Activated CD8-positive, alpha-beta memory T cell treated with anti-CD3 and anti-CD28 coated beads for 24 hours (primary cell): ENCODE data around the gene LIN52.

Experiments used
- DNase-seq: peaks from one replicate; pipeline ENCODE4 v3.0.0-alpha.2; 2020

Gene LIN52

DNA sequence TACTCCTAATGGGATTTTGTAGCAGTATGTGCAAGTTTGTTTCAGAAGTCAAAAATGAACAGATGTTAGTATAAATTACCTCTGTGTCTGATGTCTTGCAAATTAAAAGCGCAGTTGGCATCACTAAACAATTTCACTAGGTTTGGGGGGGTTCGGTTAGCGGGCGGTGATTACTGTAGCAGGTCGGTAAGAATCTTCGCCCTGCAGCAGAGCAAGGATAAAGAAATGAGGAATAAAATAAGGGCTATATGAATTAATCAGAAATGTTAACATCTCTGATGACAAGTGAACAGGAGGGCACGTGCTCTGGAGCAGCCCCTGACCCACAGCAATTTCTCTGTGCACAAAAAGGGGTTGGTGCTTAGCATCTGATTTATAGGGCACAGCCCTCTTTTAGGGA, 110.9 kb downstream of the LIN52 start:
- no peak for DNase-seq

DNA sequence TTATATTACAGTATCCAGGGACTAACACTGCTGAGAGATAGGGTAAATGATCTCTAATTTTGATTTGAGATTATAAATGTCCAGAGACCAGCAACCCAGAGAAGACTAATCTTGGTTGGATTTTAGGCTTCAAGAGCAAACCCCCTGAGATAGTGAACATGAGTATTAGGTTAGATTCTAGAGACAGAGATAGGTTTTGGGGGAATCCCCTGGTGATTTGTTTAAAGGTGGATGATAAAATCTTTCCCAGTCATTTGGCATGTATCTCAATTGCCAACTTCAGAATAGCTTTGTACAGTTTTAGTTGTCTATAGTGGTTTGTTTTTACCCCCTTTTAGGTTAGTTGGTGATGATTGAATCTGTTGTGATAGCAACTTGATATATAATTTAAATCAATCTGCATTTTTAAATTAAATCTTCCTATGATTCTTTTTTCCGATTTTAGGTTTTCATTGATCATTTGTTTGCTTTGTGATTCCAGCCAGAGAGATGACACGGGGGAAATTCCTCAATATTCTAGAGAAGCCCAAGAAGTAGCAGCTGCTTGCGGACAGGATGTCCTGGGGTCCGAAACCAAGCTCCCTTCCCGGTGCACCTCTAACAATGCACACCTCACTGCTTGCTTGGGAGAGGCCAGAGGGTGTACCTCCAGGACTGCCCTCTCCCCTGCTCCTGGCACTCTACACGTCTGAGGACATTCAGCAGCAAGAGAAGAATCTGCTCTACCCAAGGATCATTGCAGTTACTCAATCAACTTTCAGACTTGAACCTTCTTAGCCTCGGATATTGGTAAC, 113.9 kb downstream of the LIN52 start:
- no peak for DNase-seq

DNA sequence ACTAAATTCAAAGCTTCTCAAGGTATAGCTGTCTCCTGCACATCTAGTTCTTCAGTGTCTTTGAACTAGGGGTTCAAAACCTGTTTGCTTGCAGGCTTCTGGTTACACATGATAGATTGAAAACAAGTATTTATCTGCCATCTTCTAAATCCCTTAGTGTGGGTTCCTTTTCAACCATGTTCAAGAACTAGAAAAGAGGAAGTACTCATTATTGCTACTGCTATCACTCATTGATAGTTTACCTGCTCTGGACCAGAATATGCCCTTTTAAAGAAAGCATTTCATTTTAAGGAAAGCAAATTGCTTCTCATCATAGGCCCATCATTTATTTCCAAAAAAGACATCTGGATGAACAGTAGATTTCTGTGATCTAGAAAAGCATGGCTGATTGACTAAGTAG, 117.4 kb downstream of the LIN52 start:
- no peak for DNase-seq

DNA sequence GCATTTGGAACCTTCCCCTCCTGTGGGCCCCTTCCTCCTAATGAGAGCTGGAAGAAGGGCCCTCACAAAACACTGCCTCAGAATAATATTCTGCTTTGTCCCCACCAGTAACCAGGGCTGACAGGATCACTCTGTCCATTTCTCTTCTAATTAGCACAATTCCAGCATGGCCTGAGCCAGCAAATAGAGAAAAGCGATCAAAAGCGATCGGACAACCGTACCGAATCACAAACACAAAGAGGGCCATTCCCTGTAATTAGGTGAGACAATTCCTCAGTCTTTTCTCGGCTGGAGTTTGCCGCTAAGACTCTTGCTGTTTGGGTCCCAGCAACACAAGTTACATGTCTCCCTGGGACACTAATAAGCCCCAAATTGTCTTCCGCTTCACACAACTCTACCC, 118.9 kb downstream of the LIN52 start:
- no peak for DNase-seq

DNA sequence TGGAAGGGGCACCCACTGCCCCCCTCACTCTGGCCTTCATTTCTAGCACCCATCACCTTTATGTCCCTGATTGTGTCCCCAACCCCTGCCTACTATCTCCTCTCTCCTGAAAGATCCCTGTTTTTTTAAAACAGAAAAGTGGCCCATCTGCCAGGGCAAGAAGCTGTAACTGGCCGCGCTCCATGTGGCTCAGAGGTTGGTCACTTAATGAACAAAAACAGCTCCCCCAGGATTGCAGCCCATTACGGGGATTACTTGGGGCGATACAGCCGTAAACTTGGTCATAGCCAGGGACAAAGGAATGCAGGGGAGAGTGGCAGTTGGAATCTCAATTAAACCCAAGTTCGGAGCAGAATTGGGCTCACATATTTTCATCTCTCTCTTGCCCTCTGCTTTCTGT, 119.7 kb downstream of the LIN52 start:
- no peak for DNase-seq

DNA sequence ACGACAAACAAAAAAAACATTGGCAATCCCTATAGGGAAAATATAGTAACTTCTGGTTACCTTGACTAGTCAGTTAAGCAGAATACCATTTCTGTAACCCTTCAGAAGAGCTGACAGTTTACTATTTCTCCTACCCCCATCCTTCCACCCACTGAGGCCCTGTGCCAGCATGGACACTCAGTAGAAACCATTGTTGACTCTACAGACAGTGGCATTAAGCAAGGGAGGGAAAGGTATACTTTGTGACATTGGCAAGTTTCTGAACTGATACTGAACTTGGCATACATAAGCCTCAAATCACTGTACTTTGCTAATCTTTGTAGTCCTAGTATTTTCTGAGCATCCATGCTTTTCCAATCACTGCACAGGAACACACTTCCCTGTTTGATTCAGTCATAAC, 121.1 kb downstream of the LIN52 start:
- DNase-seq: no peak

DNA sequence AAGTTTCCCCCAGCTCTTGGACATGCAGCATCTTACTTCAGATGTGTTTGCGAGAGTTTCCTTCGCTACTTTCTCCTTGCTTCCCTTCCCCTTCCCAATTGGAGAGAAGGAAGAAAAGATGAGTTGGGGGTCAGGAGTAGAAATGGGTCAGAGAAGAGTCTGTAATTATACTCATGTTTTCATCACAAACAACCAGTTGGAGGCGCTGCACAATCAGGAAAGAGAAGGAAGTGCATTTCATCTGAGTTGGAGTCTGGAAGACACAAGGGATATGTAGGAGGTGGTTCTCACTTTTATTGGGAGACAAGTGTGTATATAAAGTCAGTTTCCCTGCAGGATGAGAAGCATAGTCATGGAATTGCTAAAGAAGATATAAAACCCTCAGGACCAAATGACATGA, 123.2 kb downstream of the LIN52 start:
- no peak for DNase-seq

DNA sequence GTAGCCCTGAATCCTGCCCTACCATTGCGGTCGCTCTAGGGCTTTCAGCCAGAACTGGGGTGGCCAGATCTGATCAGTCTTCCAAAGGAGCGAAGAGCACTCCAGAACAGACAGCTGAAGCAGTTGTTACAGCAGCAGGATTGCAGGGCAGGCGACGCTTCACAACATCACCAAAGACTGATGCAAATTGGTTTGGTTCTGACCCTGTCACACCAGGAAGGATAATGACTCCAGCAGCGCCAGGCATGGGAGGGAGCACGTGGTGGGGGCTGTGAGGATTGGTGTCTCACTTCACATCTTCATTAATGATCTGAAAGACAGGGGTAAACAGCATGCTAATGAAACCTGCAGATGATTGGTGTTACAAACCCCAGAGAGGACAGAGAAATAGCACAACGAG, 123.9 kb downstream of the LIN52 start:
- no peak for DNase-seq

DNA sequence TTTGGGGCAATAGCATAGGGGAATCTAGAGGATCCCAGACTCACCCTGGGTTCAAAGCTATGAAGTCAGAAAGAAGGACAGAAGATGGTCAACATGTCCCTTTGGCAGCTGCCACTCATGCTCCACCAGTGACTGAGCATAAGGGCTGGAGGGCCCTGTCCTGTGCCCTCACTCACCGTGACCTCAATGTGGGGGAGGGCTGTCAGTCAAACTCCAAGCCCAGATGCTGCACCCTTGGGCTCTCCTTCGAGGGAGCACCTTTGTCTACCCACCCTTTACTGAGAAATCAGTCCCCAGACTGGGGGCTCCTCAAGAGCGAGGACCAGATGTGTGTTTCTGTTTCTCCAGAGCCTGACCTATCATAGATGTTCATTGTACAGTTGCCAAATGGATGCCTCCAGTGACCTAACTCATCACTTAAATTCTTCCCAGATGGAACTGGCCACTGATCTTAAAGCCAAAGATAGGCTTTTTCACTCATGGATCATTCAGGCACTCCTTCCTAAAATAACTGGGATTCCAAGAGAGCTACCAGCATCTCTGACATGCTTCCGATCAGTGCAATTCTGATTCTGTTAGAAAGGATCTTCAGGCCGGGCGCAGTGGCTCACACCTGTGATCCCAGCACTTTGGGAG, 127.3 kb downstream of the LIN52 start:
- DNase-seq: no peak

DNA sequence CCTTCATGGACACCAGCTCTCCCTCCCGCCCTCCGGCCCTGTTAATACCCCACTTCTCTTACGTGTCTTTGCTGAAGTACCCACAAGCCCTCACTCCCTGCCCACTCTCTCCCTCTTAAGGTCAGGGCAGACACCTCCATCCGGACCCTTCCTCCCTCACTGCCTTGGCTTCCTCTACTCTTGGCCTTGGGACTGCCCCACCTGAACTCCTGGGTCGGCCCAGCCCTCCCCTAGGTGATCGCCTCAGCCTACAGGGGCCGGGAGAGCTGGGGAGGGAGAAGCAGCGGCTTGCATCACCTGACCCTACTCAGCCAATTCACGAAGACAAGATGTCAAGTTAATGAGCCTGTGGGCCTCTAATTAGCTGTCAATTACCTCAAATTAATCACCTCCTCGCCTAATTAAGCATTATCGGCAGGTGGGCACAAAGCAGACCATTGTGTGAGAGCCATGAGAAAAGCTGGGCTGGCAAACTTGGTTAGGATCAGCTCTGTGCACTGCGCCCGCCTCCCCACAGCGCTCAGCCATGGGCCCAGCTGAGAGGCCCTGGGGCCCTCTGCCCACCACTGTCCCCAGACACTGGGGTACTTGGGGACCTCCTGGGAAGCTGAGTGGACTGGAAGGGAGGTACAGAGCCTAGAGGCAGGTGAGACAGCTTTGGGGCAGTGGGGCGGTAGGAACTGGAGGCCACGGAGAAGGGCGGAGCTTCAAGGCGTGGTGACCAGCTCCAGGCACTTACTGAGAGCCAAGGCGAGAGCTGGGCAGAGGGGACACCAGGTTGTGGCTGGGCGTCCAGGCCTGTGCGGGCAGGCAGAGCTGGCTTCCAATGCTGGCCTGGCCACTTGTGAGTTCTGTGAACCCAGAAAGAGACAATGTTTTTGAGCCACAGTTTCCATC, 129.4 kb downstream of the LIN52 start:
- DNase-seq: no peak

DNA sequence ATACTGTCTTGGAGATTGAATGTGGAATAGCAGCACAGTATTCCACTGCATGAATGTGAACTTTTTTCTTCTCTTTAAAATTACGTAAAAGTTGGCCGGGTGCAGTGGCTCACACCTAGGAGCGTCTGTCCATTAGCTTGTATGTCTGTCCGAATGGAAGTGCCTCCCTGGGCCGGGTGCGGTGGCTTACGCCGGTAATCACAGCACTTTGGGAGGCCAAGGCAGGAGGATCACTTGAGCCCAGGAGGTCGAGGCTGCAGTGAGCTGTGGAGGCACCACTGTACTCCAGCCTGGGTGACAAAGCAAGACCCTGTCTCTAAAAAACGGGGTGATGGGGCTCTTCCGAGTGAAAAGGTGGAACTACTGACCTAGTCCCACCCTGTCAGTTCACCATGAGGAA, 131.9 kb downstream of the LIN52 start:
- no peak for DNase-seq

DNA sequence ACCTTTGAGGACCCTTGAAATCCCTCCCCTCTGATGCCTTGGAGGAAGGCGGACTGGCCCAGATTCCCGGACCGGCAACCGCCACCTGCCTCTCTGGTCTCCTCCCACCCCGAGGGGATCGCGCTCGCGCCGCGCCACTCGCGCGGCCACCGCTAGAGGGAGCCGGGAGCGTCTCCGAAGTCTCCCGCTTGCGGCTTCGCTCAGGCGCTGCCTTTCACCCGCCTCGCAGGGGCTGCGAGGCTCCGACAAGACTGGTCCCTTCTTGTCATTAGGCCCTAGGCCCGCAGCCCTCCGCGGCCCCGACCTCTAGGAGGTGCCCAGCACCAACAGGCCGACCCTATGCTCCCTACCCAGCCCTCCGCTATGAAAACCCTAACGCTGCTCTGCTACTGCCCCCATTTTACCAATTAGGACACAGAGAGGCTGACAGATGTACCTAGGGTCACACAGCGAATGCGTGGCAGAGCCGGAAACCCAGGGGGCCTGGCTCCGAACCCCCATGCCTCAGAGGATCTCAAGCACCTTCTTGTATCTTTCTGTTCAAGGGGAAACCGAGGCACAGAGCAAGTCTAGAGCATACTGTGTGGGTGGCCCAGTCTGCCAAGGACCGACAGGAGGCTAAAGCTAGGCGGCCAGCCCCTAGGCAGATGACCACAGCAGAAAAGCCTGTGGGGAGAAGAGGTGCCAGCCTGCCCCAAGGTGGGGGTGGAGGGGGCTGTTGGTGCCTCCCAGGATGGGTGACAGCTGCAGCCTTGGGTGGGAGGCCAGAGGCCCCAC, 133.1 kb downstream of the LIN52 start:
- peak; percentile 94 for DNase-seq

DNA sequence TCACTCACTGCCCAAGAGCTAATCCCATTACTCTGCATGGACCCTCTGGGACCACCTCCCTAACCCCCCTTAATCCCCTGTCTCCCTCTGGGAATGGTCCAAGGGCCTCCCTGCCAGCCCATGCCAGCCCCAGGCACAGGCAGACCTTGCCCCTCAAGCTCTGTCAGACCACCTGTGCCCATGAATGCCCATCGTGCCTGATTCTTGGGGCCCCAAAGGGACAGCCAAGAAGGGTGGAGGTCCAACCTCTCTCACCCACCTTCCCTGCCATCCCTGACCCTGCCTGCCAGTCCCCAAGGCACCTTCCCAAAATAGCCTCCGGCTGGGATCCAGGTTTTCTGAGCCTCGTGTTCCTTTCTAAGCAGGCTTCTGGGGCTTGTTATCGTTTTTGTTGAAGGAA, 133.7 kb downstream of the LIN52 start:
- no peak for DNase-seq

DNA sequence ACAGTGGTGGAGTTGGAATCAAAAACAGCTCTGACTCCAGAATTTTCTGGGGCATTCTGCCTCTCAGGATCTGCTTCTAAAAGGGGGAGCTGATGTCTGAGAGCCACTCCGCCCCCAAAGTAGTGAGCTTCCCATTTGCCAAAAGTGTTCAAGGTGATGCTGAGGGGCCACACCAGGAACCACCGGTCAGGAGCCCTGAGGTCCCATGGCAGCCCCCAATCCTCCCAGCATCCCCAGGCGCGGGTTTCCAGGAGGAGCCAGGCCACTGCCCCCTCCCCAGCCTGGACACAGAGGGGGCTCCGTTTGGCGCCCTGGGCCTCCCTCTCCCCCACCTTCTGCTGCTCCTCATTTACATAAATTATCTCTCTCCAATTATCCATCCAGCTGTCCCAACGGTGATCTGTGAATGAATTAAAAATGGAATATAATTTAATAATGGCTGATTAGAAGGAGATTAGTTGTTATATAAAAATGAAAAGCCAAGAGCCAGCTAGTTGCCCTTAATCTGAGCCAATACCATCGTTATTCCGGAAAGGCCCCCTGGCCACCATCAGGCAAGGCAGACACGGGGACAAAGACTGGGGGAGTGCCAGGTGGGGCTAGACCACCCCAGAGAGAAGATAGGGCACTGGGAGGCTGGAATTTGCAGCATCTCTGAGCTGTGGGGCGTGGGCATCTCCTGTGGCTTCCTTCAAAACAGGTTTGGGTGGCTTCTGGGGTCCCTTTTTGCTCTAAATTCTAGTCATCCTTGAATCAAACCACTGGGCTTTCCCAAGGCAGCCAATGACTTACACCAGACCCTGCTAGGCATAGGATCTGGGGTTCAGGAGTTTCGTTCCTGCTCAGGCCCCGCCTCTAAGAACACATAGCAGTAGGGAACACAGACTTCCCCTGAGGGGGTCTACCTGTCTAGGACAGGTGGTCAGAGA, 134.8 kb downstream of the LIN52 start:
- DNase-seq: no peak

DNA sequence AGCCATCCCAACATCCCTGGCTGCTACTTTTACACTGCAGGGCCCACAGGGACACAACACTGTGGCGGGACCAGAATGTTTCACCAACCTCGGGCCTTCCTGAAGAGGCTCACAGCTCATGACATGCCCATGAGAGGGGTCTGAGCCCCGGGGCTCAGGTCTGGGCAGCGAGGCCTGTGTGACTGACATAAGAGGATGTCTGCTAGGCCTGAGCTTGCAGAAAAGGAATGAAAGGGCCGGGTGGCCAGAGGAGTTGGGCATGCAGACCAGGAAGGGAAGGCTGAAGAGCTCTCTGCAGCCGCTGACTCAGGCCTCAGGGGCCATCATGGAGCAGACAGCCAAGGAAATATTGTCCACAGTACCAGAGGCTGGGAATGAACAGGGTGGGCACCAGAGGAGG, 136.2 kb downstream of the LIN52 start:
- no peak for DNase-seq

DNA sequence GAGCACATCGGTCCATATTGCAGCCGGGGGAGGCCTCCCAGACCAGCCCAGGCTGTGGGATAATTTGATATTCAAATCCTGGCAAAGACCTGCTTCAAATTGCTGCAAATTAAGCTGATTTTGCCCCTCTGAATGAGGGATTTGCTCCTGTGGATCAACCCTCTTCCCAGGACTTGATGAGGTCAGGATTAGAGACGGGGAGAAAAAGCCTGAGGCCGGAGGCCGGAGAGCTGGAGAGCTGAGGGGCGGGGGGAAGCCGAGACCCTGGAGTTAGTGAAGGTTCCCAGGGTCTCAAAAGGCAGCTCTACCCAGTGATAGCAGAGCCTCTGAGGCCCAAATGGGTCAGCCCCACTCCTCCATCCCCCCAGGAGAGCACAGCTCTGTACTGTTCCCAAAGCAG, 137.0 kb downstream of the LIN52 start:
- no peak for DNase-seq

DNA sequence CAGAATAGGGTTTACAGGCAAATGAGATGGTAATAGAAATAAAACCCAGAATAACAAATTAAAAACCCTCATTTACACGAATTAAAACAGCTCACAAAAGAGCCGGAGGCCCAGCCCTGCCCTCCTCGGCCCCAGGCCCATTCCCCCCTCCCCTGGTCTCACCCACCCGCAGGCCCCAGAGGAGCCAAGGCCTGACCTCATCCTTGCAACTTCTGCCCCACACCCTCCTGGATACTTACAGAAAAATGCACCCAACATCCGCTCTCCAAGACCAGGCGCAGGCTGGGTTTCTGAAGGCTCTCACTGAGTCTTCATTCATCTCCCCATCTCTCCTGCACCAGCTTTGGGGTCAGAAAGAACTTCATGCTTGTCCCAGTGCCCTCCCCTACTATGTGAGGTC, 138.3 kb downstream of the LIN52 start:
- no peak for DNase-seq

DNA sequence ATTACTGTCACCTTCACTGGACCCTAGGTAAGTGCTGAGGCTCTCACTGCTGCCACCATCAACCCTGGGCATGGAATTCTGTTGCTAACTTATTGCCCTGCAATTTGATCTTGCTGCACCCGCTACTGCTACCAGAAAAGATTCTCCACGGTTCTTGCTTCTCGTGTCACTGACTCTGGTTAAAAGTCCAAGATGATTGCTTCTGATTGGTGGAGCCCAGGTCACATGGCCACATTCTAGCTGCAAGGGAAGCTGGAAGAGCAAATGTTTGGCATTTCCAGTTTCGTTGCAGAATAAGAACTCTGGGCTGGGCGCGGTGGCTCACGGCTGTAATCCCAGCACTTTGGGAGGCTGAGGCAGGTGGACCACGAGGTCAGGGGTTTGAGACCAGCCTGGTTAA, 147.0 kb downstream of the LIN52 start:
- DNase-seq: no peak

DNA sequence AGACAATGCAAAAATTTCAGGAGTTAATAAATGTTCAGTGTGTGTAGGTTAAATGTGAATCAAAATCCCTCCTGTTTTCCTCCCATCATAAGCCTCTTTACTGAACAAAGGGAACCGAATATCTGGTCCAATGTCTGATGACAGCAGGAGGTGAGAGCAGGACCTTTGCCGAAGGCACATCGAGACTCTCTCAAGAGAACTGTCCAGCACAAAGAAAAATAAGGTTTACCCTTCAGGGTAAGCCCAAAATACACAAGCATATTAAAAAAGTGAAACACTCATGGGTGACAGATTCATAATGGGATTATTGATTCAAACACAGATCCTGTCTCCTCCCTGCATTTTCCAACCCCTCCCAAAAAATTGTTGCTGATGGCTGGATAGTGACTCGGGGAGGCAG, 150.3 kb downstream of the LIN52 start:
- no peak for DNase-seq

DNA sequence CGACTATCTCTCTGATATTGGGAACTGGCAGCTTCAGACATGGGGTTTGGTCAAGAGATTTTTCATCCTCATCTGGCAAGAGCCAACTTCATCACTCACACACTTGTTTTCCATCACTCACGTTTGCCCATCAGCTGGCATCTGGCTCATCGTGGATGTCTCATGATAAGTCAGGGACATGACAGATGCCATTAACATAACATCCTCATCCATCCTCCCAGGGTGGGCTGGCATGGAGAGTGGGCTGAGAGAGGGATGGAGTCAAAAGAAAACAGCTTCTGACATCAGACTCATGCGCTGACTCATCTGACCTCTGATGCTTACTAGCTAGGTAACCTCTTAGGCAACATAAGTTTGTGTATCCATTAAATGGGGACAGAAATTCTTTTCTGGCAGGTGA, 152.7 kb downstream of the LIN52 start:
- DNase-seq: no peak

DNA sequence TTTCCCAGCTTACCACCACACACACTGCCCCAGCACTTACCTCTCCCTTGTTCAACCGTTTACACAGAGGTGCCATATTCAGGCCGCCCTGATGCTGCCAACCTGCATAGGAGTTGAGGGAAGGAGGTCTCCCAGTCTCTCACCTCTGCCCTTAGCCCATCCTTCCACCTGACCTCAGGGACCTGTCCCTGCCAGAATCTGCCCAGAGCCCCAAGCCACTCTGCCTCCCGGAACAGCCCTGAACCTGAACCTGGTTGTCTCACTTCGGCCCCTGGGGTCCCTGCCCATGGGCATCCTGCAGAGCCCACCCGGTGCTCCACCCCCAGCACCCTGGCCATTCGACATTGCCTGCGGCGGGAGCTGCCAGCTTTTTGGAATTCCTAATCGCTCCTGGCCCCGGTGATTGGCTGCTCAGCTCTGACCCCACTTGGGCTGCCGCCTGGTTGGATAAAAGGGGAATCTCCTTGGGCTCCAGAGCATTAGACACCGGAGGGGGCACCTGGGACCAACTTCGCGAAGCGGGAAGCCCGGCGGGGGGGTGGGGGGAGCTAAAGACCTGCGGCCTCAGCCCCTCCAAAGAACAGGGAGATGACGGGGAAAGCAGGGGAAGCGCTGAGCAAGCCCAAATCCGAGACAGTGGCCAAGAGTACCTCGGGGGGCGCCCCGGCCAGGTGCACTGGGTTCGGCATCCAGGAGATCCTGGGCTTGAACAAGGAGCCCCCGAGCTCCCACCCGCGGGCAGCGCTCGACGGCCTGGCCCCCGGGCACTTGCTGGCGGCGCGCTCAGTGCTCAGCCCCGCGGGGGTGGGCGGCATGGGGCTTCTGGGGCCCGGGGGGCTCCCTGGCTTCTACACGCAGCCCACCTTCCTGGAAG, 154.5 kb downstream of the LIN52 start, which contains the start of gene VSX2:
Gene VSX2, plus strand, starts transcription at position 476 of the 874 bp plus-strand sequence. Its CDS starts 113 bp downstream, at position 589.
- no peak for DNase-seq
